ENCODE measurements around the gene G6PC3. TPM values are rescaled to one million over a fixed set of nuclear protein-coding genes. Genes with fewer than 3 reads are reported as not detected.

Gene G6PC3
- total and polyA plus RNA-seq, 2 donors (not counting 3 experiments of a cell fraction or from before 2014, with no cell fraction given) = 78.4 to 194 TPM

DNA sequence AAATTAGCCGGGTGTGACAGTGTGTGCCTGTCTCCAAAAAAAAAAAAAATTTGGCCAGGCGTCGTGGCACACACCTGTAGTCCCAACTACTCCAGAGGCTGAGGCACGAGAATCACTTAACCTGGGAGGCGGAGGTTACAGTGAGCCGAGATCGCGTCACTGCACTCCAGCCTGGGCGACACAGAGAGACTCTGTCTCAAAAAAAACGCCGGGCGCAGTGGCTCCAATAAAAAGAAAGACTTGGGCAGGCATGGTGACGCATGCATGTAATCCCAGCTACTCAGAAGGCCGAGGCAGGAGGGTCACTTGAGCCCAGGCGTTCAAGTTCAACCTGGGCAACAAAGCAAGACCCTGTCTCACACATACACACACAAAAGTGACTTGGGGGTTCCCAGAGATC, 7.7 kb upstream of the G6PC3 start:
- H3K9ac ChIP-seq (replicated peaks; ENCODE audit: extremely low read depth, insufficient read depth, low read length) = no peak overlapping the region
- H3K9me3 ChIP-seq (replicated peaks; ENCODE audit: control insufficient read depth, insufficient read depth, low read length) = no peaks in the 10 kb centered on the region
- DNase-seq (ENCODE audit: low read depth, low spot score) (no peak), FAIRE-seq (no peak)
- H3K4me1 ChIP-seq (ENCODE audit: control insufficient read depth, extremely low read depth, insufficient read depth, low read length) = peaks cover 15% of the 10 kb centered on the region
- intact Hi-C loops (cut with micrococcal nuclease) (no loop called here), dilution Hi-C loops (cut with MboI; ENCODE audit: extremely low pct_ligation_motif_present, low sequenced_read_pairs) (no loop called here)
- no peak overlapping the region for H3K4me2 ChIP-seq (ENCODE audit: insufficient read depth, low read length)
- BruUV-seq (replicated peaks) = no TSS peak
- H3K79me2 ChIP-seq (ENCODE audit: control insufficient read depth, insufficient read depth, low read length) = peaks cover 78% of the 10 kb centered on the region
- H3K9me1 ChIP-seq (replicated peaks; ENCODE audit: control insufficient read depth, extremely low read depth, insufficient read depth, low read length) = no peaks in the 10 kb centered on the region
- no peak for TF ChIP-seq EZH2 (IDR thresholded peaks at IDR 0.05; ENCODE audit: borderline replicate concordance, low read depth, low read length, severe bottlenecking)
- H2AFZ ChIP-seq (ENCODE audit: low read depth, low read length) = no peak overlapping the region
- peaks cover 8 to 18% of the 10 kb centered on the region in 2 experiments for H3K36me3 ChIP-seq (ENCODE audit: control insufficient read depth in 2 of 2, extremely low read depth in 1 of 2, insufficient read depth in 2 of 2, low read length in 2 of 2)
- ChIA-PET CTCF (interaction anchor here (1.0 kb wide), 1 partner anchor 19 kb away, joined by 4 read pairs; no protein-coding TSS in a partner anchor), POLR2A (no interaction called here)
- H3K27me3 ChIP-seq (ENCODE audit: control insufficient read depth in 2 of 2, insufficient read depth in 2 of 2, low read length in 2 of 2) = no peaks in the 10 kb centered on the region
- no peaks in the 10 kb centered on the region for H4K20me1 ChIP-seq (replicated peaks; ENCODE audit: control insufficient read depth, extremely low read depth, insufficient read depth, low read length)
- no peak overlapping the region for H3K27ac ChIP-seq (ENCODE audit: insufficient read depth, low read depth, low read length)
- H3K4me3 ChIP-seq (replicated peaks in 1 of 3; ENCODE audit: insufficient read depth in 1 of 3, low read depth in 1 of 3, low read length in 3 of 3) = no peak overlapping the region

DNA sequence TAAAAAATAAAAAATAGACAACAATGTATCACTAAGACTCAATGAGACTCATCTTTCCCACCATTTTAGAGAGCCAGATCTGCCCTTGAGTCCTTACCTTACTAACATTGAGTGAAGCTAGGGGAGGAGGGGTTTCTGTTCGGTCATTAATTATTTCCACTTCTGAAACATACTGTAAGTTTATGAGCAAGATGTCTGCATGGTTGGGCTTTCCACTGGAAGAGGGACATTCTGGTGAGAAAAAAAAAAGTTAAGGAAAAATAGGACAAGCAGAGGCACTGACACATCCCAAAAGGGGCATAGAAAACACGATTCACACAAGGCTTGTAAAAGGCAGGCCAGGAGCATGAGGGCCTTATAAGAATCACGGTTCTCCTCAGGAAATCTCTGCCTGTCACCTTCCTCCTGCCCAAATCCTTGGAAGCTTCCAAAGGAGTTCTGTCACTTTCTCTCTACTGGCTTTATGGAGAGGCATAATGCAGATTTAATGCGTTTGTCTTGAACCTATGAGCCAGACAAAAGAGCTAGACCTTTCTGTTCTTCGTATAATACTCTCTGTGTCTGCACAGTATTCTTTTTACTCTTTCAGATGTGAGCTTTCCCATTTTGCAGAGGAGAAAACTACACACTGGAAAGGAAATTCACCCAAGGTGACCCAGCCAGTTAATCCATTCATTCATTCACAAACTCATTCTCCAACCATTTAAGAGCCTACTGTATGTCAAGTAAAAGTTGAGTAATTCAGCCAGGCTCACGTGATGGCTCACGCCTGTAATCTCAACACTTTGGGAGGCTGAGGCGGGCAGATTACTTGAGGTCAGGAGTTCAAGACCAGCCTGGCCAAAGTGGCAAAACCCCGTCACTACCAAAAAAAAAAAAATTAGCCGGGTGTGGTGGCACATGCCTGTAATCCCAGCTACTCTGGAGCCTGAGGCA, 6.6 kb upstream of the G6PC3 start:
- ChIA-PET POLR2A (no interaction called here), CTCF (interaction anchor here (0.9 to 1.3 kb wide), 3 partner anchors 20 to 104 kb away, joined by 3 to 4 read pairs (median 4); no protein-coding TSS in a partner anchor)
- Histone ChIP-seq H2AFZ (ENCODE audit: low read depth, low read length) (no peak overlapping the region), H3K79me2 (ENCODE audit: control insufficient read depth, insufficient read depth, low read length) (peaks cover 70% of the 10 kb centered on the region), H3K4me3 (replicated peaks in 1 of 3; ENCODE audit: insufficient read depth in 1 of 3, low read depth in 1 of 3, low read length in 3 of 3) (no peak overlapping the region), H3K4me1 (ENCODE audit: control insufficient read depth, extremely low read depth, insufficient read depth, low read length) (peaks cover 15% of the 10 kb centered on the region), H3K4me2 (ENCODE audit: insufficient read depth, low read length) (no peak overlapping the region), H3K27me3 (ENCODE audit: control insufficient read depth in 2 of 2, insufficient read depth in 2 of 2, low read length in 2 of 2) (no peaks in the 10 kb centered on the region), H3K9me1 (replicated peaks; ENCODE audit: control insufficient read depth, extremely low read depth, insufficient read depth, low read length) (no peaks in the 10 kb centered on the region), H3K36me3 (ENCODE audit: control insufficient read depth in 2 of 2, extremely low read depth in 1 of 2, insufficient read depth in 2 of 2, low read length in 2 of 2) (peaks cover 8 to 15% of the 10 kb centered on the region in 2 experiments), H3K9me3 (replicated peaks; ENCODE audit: control insufficient read depth, insufficient read depth, low read length) (no peaks in the 10 kb centered on the region), H4K20me1 (replicated peaks; ENCODE audit: control insufficient read depth, extremely low read depth, insufficient read depth, low read length) (no peaks in the 10 kb centered on the region), H3K27ac (ENCODE audit: insufficient read depth, low read depth, low read length) (no peak overlapping the region), H3K9ac (replicated peaks; ENCODE audit: extremely low read depth, insufficient read depth, low read length) (no peak overlapping the region)
- TSS peak; percentile 11 for BruUV-seq (replicated peaks)
- intact Hi-C loops (cut with micrococcal nuclease) (no loop called here), dilution Hi-C loops (cut with MboI; ENCODE audit: extremely low pct_ligation_motif_present, low sequenced_read_pairs) (no loop called here)
- FAIRE-seq (peak; percentile 72), DNase-seq (ENCODE audit: low read depth, low spot score) (no peak)
- no peak for TF ChIP-seq JUN (IDR thresholded peaks at IDR 0.05; ENCODE audit: borderline replicate concordance, insufficient read depth, insufficient read length, low read depth)

Measured in endothelial cell of umbilical vein (primary cell).